Uterus (tissue), 4 donors: ENCODE measurements around the gene TBKBP1. TPM values are rescaled to one million over a fixed set of nuclear protein-coding genes. Genes with fewer than 3 reads are reported as not detected.

Source experiments
- DNase-seq, 2 donors: peaks; one replicate each; pipeline ENCODE4 v3.0.0-alpha.2; 2019 to 2020
- H3K27ac ChIP-seq, 2 donors: fragments of 200-600 bp; sonication (generic); 1 replicate in 1 of 2; 2 replicates in 1 of 2; pipeline ENCODE4 v1.5.1; 2016 to 2018
- H3K27me3 ChIP-seq, 2 donors: fragments of 200-600 bp; sonication (generic); one replicate each; pipeline ENCODE4 v1.5.1; 2018 to 2019; ENCODE audit warnings: control low read depth in 1 of 2
- H3K36me3 ChIP-seq, 2 donors: fragments of 200-600 bp; sonication (generic); one replicate each; pipeline ENCODE4 v1.5.1; 2019; ENCODE audit warnings: control low read depth in 1 of 2
- H3K4me1 ChIP-seq, 2 donors: fragments of 200-600 bp; sonication (generic); one replicate each; pipeline ENCODE4 v1.5.1; 2018 to 2019; ENCODE audit warnings: control low read depth in 1 of 2
- H3K4me3 ChIP-seq, 2 donors: fragments of 200-600 bp; sonication (generic); 1 replicate in 1 of 2; 2 replicates in 1 of 2; pipeline ENCODE4 v1.5.1; 2018 to 2019; ENCODE audit warnings: mild to moderate bottlenecking in 1 of 2
- H3K9me3 ChIP-seq, 2 donors: fragments of 200-600 bp; sonication (generic); one replicate each; pipeline ENCODE4 v1.5.1; 2019; ENCODE audit warnings: control low read depth in 1 of 2
- POLR2A ChIP-seq, 2 donors: fragments of 450-650 bp; IDR thresholded peaks; one replicate each; pipeline ENCODE4 v1.6.1; 2016; ENCODE audit warnings: antibody characterized with exemption in 2 of 2, mild to moderate bottlenecking in 1 of 2, moderate library complexity in 1 of 2
- intact Hi-C: fragments of 100-400 bp; cut with DNase I; formaldehyde crosslinking; loops from one replicate; pipeline ENCODE4 v1.15.1; 2023; ENCODE audit warnings: low total_unique reads
- total RNA-seq, 4 donors: library from RNA; depleted of rRNA in 3 of 4; stranded (reverse); fragments of >200 nt in 3 of 4; gene quantifications; one replicate each; pipeline versions ENCODE4 v1.1.0 to v1.2.4, GENCODE V29; 2014 to 2023
- TF ChIP-seq, protein P1 (sequence below), 4 experiments: fragments of 200-600 bp in 2 of 4; fragments of 450-650 bp in 2 of 4; sonication (generic) in 2 of 4; IDR thresholded peaks; one replicate each; pipeline ENCODE4 v1.5.1; 2016 to 2019; ENCODE audit warnings: antibody characterized with exemption in 4 of 4, mild to moderate bottlenecking in 2 of 4, moderate library complexity in 1 of 4
- donor health status: DM: yes; HTN: yes; CAD: no.

Gene TBKBP1
- total RNA-seq, 4 donors from 2014 or later, result 2.6 to 24.8 (median 10.7) TPM

DNA sequence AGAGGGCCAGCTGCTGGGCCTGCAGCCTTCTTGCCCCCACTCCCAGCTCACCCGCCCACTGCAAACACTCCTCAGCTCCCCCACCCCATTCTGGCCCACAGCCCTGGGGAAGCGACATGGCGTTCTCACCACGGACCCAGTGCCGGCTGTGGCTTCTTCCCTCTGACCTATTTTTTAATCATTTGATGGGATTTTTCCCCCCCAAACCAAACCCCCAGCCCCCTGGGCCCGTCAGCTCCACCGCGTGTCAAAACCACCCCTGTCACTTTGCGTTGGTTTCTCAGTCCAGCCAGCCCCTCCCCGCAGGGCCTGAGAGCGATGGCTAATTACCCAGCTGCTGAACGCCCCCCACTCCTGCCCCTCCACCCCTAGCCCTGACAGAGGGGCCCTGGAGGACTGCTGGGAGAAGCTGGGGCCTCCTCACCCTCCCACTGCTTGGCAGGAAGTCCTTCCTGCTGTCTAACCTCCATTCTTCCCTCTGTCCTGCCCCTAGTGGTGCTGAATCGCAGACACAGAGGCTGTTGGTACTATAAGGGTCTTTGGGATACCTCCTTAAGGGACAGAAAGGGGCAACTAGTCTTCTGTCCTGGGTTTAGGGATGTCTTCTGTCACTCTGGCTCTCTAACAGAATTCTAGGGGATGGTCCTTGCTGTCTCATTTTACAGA is 31.6 kb downstream of the TBKBP1 start:
- TF ChIP-seq, protein P1, sequence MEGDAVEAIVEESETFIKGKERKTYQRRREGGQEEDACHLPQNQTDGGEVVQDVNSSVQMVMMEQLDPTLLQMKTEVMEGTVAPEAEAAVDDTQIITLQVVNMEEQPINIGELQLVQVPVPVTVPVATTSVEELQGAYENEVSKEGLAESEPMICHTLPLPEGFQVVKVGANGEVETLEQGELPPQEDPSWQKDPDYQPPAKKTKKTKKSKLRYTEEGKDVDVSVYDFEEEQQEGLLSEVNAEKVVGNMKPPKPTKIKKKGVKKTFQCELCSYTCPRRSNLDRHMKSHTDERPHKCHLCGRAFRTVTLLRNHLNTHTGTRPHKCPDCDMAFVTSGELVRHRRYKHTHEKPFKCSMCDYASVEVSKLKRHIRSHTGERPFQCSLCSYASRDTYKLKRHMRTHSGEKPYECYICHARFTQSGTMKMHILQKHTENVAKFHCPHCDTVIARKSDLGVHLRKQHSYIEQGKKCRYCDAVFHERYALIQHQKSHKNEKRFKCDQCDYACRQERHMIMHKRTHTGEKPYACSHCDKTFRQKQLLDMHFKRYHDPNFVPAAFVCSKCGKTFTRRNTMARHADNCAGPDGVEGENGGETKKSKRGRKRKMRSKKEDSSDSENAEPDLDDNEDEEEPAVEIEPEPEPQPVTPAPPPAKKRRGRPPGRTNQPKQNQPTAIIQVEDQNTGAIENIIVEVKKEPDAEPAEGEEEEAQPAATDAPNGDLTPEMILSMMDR (IDR thresholded peaks at IDR 0.05), result no peak
- no peak for TF ChIP-seq POLR2A (IDR thresholded peaks at IDR 0.05)
- Histone ChIP-seq H3K4me3 (no peak overlapping the region), H3K27me3 (peaks cover 0 to 14% of the 10 kb centered on the region in 2 donors), H3K4me1 (no peaks in the 10 kb centered on the region), H3K9me3 (no peaks in the 10 kb centered on the region), H3K27ac (no peak overlapping the region), H3K36me3 (no peaks in the 10 kb centered on the region)
- intact Hi-C loops, result no loop called here
- no peak for DNase-seq

DNA sequence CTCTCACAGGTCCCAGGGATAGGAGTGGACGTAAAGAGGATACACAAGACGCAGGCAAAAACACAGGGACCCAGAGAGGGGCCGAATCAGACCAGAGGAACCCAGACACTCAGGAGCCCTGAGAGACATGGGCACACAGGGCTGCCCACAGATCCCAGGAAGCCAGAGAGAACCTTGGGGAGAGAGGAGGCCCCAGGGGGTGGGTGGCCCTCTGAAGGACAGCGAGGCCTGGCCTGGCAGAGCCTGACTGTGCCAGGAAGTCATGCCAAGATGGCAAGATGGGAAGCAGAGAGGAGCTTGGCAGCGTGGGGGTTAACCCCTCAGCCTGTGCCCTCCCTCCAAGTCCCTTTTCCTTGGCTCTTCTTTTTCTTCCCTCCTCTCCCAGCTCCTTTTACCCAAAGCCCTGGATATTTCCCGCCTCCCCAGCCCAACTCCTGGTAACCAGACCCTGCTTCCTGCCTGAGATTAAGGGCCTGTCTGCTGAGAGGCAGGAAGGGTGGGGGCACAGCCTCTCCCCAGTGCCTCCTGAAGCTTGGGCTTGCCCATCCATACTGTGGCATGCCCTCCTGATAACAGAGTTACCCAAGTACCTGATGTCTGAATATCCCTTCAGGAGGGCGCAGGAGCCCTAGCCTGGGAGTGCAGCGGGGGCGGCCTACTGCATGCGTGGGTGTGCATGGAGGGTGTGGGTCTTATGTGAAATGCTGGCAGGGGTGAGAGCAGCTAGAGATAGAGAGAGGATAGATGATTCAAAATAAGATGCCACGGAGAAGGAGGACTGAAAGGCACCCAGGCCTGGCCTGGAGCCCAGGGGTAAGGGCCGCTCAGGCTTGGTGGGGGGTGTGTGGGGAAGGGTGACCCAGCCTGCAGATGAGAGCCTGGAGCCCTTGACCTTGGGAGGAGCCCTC is 33.1 kb downstream of the TBKBP1 start:
- intact Hi-C loops, result no loop called here
- Histone ChIP-seq H3K27me3 (peaks cover 0 to 3% of the 10 kb centered on the region in 2 donors), H3K4me3 (no peak overlapping the region), H3K27ac (no peak overlapping the region), H3K36me3 (no peaks in the 10 kb centered on the region), H3K4me1 (no peaks in the 10 kb centered on the region), H3K9me3 (no peaks in the 10 kb centered on the region)
- no peak for DNase-seq
- no peak for TF ChIP-seq POLR2A (IDR thresholded peaks at IDR 0.05)
- TF ChIP-seq, protein P1 (IDR thresholded peaks at IDR 0.05), result no peak

DNA sequence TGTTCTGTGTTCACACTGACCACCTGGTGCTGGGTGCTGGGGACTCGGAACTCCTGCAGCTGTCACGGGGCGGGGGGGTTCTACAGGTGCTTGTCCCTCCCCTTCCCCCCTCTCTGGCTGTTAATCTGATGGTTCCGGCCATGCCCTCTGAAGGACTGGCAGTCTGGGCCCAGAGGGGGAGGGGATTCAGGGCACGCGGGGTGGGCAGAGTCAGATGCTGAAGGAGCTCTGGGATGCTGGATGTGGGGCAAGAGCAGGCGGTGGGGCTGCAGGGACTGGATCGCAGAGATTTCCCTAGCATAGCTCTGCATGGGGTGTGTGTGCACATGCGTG is 33.7 kb downstream of the TBKBP1 start:
- no peak for DNase-seq
- Histone ChIP-seq H3K4me1 (no peaks in the 10 kb centered on the region), H3K27ac (no peak overlapping the region), H3K9me3 (no peaks in the 10 kb centered on the region), H3K36me3 (no peaks in the 10 kb centered on the region), H3K4me3 (no peak overlapping the region), H3K27me3 (peaks cover 0 to 3% of the 10 kb centered on the region in 2 donors)
- TF ChIP-seq, protein P1 (IDR thresholded peaks at IDR 0.05), result no peak
- no peak for TF ChIP-seq POLR2A (IDR thresholded peaks at IDR 0.05)
- intact Hi-C loops, result no loop called here

DNA sequence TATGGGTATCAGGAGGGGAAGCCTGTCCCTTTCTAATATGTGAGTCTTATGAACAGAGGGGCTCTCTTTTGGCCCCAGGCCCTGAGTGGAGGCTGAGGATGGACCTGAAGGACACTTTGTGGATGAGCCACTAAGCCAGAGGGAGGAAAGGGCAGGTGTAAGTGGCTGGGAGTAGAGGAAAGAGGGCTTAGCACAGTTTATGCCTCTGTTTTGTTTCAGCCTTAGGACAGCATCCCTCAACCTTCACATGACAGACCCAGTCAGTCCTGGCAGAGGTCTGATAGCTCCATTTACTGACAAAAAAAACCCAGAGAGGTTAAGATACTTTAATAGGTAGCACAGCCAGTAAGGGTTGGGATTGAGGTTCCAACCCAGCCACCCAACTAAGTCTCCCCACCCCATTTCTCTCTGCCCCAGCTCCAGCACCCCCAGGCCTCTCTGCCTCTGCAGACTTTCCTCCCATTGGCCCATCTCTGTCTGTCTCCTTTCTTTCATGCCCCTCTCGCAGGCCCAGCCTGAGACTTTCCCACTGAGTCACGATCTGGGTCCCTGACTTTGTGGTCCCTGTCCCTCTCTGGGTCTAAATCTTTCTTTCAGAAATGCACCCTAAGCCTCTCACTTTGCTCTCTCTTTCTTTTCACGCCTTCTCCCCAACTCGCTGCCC is 34.4 kb downstream of the TBKBP1 start:
- H3K27ac ChIP-seq, result no peak overlapping the region
- H3K4me3 ChIP-seq, result no peak overlapping the region
- H3K27me3 ChIP-seq, result peaks cover 0 to 3% of the 10 kb centered on the region in 2 donors
- intact Hi-C loops, result no loop called here
- no peak for TF ChIP-seq POLR2A (IDR thresholded peaks at IDR 0.05)
- TF ChIP-seq, protein P1 (IDR thresholded peaks at IDR 0.05), result no peak
- no peak for DNase-seq
- H3K4me1 ChIP-seq, result peaks cover 0 to 6% of the 10 kb centered on the region in 2 donors
- H3K9me3 ChIP-seq, result no peaks in the 10 kb centered on the region
- no peaks in the 10 kb centered on the region for H3K36me3 ChIP-seq
